HL-60 (cell line): ENCODE results near the gene PRKCE.

Source experiments
- CTCF ChIP-seq: IDR thresholded peaks from one replicate; pipeline ENCODE4 v1.5.1; 2011; ENCODE audit warnings: low read length, control low read depth, inconsistent platforms; ENCODE audit not compliant: insufficient read depth
- GABPA ChIP-seq: IDR thresholded peaks from 2 replicates; pipeline ENCODE4 v1.6.1; 2012; ENCODE audit warnings: low read depth
- POLR2AphosphoS5 ChIP-seq: IDR thresholded peaks from 2 replicates; pipeline ENCODE4 v1.6.1; 2012; ENCODE audit warnings: low read depth

DNA sequence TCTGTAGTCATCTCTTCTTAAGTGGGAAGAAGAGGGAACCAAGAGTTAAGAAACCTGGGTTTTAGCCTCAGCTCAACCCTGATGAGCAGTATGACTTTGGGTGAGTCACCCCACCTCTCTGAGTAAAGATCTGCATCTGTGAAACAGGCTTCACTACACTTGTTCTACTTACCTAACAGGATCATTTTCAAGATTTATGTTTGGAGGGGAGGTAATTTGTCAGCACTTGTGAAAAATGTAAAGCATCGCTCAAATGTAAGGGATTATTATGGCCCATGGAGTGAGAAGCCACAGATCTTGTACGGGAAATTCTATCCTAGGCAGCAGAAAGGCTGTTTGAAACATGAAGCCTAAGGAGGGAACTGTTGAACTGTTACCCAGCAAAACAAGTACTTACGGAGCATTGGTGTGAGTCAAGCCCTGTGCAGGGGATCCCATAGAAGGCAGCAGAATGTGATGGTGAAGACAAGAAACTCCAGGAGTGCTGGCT is 160.6 kb downstream of the PRKCE start:
- TF ChIP-seq POLR2AphosphoS5, result no peak
- TF ChIP-seq CTCF, result no peak
- no peak for TF ChIP-seq GABPA
